ENCODE results near the gene PDS5A. TPM values are rescaled to one million over a fixed set of nuclear protein-coding genes. Genes with fewer than 3 reads are reported as not detected.

Gene PDS5A
- total and polyA plus RNA-seq, 2 donors (not counting 3 experiments of a cell fraction or from before 2014, with no cell fraction given) = 17.5 to 80.8 TPM

DNA sequence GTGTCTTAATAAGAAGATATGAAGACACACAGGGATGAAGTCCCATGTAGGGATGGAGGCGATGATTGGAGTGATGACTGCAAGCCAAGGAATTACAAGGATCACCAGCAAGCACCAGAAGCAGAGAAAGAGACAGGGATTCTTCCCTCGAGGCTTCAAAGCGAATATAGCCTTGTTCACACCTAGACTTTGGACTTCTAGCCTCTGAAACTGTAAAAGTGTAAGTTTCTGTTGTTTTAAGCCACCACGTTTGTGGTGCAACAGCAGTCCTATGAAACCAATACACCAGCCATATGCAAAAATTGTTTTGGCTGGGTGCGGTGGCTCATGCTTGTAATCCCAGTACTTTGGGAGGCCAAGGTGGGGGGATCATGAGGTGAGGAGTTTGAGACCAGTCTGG is 9.8 kb upstream of the PDS5A start:
- H3K9me3 ChIP-seq (replicated peaks; ENCODE audit: control insufficient read depth, insufficient read depth, low read length) = no peaks in the 10 kb centered on the region
- DNase-seq (ENCODE audit: low read depth, low spot score) (no peak), FAIRE-seq (no peak)
- H2AFZ ChIP-seq (ENCODE audit: low read depth, low read length) = no peak overlapping the region
- H3K79me2 ChIP-seq (ENCODE audit: control insufficient read depth, insufficient read depth, low read length) = no peaks in the 10 kb centered on the region
- no peaks in the 10 kb centered on the region for H3K27me3 ChIP-seq (ENCODE audit: control insufficient read depth in 2 of 2, insufficient read depth in 2 of 2, low read length in 2 of 2)
- no peaks in the 10 kb centered on the region for H4K20me1 ChIP-seq (replicated peaks; ENCODE audit: control insufficient read depth, extremely low read depth, insufficient read depth, low read length)
- TF ChIP-seq GATA2 (IDR thresholded peaks at IDR 0.05; ENCODE audit: insufficient read depth, insufficient read length, low read depth, low read length) (no peak), POLR2AphosphoS5 (IDR thresholded peaks at IDR 0.05; ENCODE audit: insufficient read depth, low read depth, low read length) (no peak), EZH2 (IDR thresholded peaks at IDR 0.05; ENCODE audit: borderline replicate concordance, low read depth, low read length, severe bottlenecking) (no peak), CTCF (IDR thresholded peaks at IDR 0.05; ENCODE audit: extremely low read depth in 1 of 2, insufficient read depth in 1 of 2, low read depth in 1 of 2, low read length in 2 of 2) (no peak), MAX (IDR thresholded peaks at IDR 0.05; ENCODE audit: insufficient read depth, insufficient read length) (no peak), JUN (IDR thresholded peaks at IDR 0.05; ENCODE audit: borderline replicate concordance, insufficient read depth, insufficient read length, low read depth) (no peak), MYC (IDR thresholded peaks at IDR 0.05; ENCODE audit: low read depth, low read length) (no peak), POLR2A (IDR thresholded peaks at IDR 0.05; ENCODE audit: low read depth, low read length) (no peak), FOS (IDR thresholded peaks at IDR 0.05; ENCODE audit: borderline replicate concordance, insufficient read depth, low read length) (no peak)
- ChIA-PET POLR2A (interaction anchor here (0.7 kb wide), 1 partner anchor 338 kb away, joined by 3 read pairs; no protein-coding TSS in a partner anchor), CTCF (no interaction called here)
- no peaks in the 10 kb centered on the region for H3K36me3 ChIP-seq (ENCODE audit: control insufficient read depth in 2 of 2, extremely low read depth in 1 of 2, insufficient read depth in 2 of 2, low read length in 2 of 2)
- BruUV-seq (replicated peaks) = no TSS peak
- intact Hi-C loops (cut with micrococcal nuclease) (no loop called here), dilution Hi-C loops (cut with MboI; ENCODE audit: extremely low pct_ligation_motif_present, low sequenced_read_pairs) (no loop called here)
- no peaks in the 10 kb centered on the region for H3K4me1 ChIP-seq (ENCODE audit: control insufficient read depth, extremely low read depth, insufficient read depth, low read length)
- no peak overlapping the region for H3K4me2 ChIP-seq (ENCODE audit: insufficient read depth, low read length)
- H3K9me1 ChIP-seq (replicated peaks; ENCODE audit: control insufficient read depth, extremely low read depth, insufficient read depth, low read length) = no peaks in the 10 kb centered on the region
- H3K9ac ChIP-seq (replicated peaks; ENCODE audit: extremely low read depth, insufficient read depth, low read length) = no peak overlapping the region
- H3K27ac ChIP-seq (ENCODE audit: insufficient read depth, low read depth, low read length) = no peak overlapping the region
- H3K4me3 ChIP-seq (replicated peaks in 1 of 3; ENCODE audit: insufficient read depth in 1 of 3, low read depth in 1 of 3, low read length in 3 of 3) = no peak overlapping the region
